ENCODE results near the gene SCML1.

The SCML1 gene

DNA sequence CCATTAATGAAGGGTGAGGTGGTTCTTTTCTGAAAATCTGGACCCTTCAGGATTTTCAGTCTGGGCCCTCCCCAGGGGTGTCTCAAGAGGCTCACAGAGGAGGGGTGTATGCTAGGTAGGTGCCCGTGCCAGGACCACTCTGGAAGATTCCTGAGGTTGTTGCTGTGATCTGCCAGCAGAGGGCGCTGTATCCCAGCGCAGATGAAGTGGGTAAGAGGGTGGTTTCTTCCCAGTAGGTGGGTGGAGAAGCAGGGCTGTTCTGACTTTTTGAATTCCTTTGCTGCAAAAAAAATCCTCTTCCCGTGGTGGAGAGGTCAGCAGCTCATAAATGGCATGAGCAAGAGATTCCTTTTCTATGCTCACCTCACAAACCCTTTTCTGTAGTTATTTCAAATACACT is 51.1 kb downstream of the SCML1 start:
- H3K27me3 ChIP-seq (ENCODE audit: insufficient read depth, poor library complexity, severe bottlenecking) = no peaks in the 10 kb centered on the region
- H3K4me3 ChIP-seq (replicated peaks; ENCODE audit: insufficient read depth, low read length) = no peak overlapping the region
- peak in 1 of 2 experiments; percentile 16 for DNase-seq (ENCODE audit: low read depth in 1 of 2, low spot score in 1 of 2)
- TF ChIP-seq GABPA (IDR thresholded peaks at IDR 0.05; ENCODE audit: low read depth) = no peak
- TF ChIP-seq POLR2AphosphoS5 (IDR thresholded peaks at IDR 0.05; ENCODE audit: low read depth) = no peak
- no peak for TF ChIP-seq SPI1 (IDR thresholded peaks at IDR 0.05; ENCODE audit: borderline replicate concordance, low read depth)
- TF ChIP-seq, protein P1, sequence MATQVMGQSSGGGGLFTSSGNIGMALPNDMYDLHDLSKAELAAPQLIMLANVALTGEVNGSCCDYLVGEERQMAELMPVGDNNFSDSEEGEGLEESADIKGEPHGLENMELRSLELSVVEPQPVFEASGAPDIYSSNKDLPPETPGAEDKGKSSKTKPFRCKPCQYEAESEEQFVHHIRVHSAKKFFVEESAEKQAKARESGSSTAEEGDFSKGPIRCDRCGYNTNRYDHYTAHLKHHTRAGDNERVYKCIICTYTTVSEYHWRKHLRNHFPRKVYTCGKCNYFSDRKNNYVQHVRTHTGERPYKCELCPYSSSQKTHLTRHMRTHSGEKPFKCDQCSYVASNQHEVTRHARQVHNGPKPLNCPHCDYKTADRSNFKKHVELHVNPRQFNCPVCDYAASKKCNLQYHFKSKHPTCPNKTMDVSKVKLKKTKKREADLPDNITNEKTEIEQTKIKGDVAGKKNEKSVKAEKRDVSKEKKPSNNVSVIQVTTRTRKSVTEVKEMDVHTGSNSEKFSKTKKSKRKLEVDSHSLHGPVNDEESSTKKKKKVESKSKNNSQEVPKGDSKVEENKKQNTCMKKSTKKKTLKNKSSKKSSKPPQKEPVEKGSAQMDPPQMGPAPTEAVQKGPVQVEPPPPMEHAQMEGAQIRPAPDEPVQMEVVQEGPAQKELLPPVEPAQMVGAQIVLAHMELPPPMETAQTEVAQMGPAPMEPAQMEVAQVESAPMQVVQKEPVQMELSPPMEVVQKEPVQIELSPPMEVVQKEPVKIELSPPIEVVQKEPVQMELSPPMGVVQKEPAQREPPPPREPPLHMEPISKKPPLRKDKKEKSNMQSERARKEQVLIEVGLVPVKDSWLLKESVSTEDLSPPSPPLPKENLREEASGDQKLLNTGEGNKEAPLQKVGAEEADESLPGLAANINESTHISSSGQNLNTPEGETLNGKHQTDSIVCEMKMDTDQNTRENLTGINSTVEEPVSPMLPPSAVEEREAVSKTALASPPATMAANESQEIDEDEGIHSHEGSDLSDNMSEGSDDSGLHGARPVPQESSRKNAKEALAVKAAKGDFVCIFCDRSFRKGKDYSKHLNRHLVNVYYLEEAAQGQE (IDR thresholded peaks at IDR 0.05; ENCODE audit: insufficient replicate concordance, low read depth) = no peak
- TF ChIP-seq, protein P2, sequence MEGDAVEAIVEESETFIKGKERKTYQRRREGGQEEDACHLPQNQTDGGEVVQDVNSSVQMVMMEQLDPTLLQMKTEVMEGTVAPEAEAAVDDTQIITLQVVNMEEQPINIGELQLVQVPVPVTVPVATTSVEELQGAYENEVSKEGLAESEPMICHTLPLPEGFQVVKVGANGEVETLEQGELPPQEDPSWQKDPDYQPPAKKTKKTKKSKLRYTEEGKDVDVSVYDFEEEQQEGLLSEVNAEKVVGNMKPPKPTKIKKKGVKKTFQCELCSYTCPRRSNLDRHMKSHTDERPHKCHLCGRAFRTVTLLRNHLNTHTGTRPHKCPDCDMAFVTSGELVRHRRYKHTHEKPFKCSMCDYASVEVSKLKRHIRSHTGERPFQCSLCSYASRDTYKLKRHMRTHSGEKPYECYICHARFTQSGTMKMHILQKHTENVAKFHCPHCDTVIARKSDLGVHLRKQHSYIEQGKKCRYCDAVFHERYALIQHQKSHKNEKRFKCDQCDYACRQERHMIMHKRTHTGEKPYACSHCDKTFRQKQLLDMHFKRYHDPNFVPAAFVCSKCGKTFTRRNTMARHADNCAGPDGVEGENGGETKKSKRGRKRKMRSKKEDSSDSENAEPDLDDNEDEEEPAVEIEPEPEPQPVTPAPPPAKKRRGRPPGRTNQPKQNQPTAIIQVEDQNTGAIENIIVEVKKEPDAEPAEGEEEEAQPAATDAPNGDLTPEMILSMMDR (IDR thresholded peaks at IDR 0.05; ENCODE audit: insufficient read depth, low read length) = peak; percentile 43
- H3K27ac ChIP-seq (replicated peaks) = no peak overlapping the region

DNA sequence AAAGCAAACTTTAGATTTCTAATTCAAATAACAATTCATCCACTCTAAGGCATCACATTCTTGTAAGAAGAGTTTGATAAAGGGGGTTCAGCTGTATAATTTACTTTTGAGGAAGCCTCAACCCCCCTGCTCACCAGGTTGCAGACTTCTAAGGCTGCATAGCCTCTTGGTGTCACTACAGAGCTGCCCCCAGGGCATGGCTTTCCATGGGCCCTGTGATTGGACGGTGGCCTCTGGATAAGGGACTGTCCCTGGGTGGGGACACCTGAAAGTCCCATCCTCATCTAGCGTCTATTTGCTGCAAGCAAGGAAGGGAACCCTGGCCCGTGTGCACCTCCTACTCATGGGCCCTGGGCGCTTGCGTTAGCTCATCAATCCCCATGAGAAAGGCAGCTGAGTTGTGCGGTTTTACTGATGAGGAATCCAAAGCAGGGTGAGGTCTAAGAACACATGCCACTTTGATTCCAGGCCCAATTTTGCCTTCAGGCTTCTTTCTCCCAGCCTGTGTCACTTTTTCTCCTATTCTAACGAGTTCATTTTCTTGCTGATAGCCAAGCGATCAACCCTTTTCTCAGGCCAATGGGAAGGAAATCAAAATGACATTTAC is 51.8 kb downstream of the SCML1 start:
- no peaks in the 10 kb centered on the region for H3K27me3 ChIP-seq (ENCODE audit: insufficient read depth, poor library complexity, severe bottlenecking)
- TF ChIP-seq, protein P2 (IDR thresholded peaks at IDR 0.05; ENCODE audit: insufficient read depth, low read length) = no peak
- TF ChIP-seq POLR2AphosphoS5 (IDR thresholded peaks at IDR 0.05; ENCODE audit: low read depth) (no peak), SPI1 (IDR thresholded peaks at IDR 0.05; ENCODE audit: borderline replicate concordance, low read depth) (no peak), GABPA (IDR thresholded peaks at IDR 0.05; ENCODE audit: low read depth) (no peak)
- TF ChIP-seq, protein P1 (IDR thresholded peaks at IDR 0.05; ENCODE audit: insufficient replicate concordance, low read depth) = no peak
- no peak overlapping the region for H3K4me3 ChIP-seq (replicated peaks; ENCODE audit: insufficient read depth, low read length)
- no peak for DNase-seq (ENCODE audit: low read depth in 1 of 2, low spot score in 1 of 2)
- no peak overlapping the region for H3K27ac ChIP-seq (replicated peaks)

DNA sequence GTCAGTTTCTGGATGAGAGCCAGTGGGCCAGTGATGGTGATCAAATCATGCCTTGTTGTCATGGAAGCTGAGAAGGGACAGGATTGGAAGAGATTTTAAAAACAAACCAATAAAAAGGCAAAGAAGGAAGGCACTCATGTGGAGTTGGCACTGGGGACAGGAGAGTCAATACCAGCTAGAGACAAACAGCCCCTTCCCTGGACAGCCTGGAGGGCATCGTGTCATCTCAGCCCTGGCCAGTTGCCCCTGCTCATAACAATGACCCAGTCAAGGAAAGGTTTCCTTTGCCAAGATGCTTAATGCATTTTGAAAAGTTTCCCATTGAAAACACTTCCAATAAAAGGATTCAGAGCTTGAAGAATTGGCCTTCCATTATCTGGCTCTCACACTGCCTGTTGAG is 55.5 kb downstream of the SCML1 start:
- Histone ChIP-seq H3K4me3 (replicated peaks; ENCODE audit: insufficient read depth, low read length) (no peak overlapping the region), H3K27ac (replicated peaks) (no peak overlapping the region), H3K27me3 (ENCODE audit: insufficient read depth, poor library complexity, severe bottlenecking) (no peaks in the 10 kb centered on the region)
- TF ChIP-seq POLR2AphosphoS5 (IDR thresholded peaks at IDR 0.05; ENCODE audit: low read depth) (no peak), GABPA (IDR thresholded peaks at IDR 0.05; ENCODE audit: low read depth) (no peak), SPI1 (IDR thresholded peaks at IDR 0.05; ENCODE audit: borderline replicate concordance, low read depth) (no peak)
- TF ChIP-seq, protein P1 (IDR thresholded peaks at IDR 0.05; ENCODE audit: insufficient replicate concordance, low read depth) = no peak
- TF ChIP-seq, protein P2 (IDR thresholded peaks at IDR 0.05; ENCODE audit: insufficient read depth, low read length) = no peak
- DNase-seq (ENCODE audit: low read depth in 1 of 2, low spot score in 1 of 2) = no peak

Data from HL-60 (cell line).